HG03175 (cell line): ENCODE results near the gene CHD9.
"Not testable (repeated sequence)": the region's sequence is repeated elsewhere in the genome, so short reads cannot be mapped to it uniquely, and the experiment has no call there.

ENCODE experiments used
- ATAC-seq: cut with Tn5 transposase; IDR thresholded peaks from one replicate; pipeline ENCODE4 v1.9.1; 2021; ENCODE audit warnings: mild to moderate bottlenecking, moderate library complexity; ENCODE audit not compliant: unreplicated experiment

The CHD9 gene

DNA sequence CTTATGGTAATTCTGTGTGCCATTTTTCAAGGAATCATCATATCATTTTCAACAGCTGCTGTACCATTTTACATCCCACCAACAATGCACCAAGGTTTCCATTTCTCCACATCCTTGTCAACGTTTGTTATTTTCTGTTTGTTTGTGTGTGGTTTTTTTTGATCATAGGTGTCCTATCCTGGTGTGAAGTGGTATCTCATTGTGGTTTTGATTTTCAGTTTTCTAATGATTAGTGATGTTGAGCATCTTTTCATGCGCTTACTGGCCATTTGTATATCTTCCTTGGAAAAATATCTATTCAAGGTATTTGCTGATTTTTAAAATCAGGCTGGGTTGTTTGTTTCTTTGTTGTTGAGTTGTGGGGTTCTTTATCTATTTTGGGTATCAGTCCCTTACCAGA lies 15.0 kb downstream of the CHD9 start:
- ATAC-seq = no peak

DNA sequence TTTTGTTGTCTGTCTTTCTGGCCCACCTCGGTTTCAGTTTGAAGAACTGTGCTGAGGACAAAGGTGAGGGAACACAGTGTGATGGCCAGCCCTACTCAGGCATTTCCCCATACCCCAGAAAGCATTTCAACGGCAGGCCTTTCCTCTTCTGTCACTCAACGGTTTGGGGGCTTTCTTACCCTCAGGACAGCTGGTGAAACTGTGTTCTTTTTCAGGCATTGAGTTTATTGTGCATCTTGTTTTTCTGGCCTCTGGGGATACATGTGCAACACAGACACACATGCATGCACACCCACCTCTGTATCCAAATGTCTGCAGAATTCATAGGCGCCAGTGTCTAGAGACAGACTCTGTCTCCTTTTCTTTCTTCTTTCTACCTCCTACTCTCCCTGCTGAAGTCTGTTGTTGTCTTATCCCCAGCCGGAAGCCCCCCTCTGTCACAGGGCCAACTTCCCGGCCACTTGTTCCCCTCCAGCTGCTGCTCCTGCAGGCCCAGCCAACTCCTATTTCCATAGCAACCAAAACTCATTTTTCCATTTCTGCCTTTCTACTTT lies 17.0 kb downstream of the CHD9 start:
- peak; percentile 41 for ATAC-seq

DNA sequence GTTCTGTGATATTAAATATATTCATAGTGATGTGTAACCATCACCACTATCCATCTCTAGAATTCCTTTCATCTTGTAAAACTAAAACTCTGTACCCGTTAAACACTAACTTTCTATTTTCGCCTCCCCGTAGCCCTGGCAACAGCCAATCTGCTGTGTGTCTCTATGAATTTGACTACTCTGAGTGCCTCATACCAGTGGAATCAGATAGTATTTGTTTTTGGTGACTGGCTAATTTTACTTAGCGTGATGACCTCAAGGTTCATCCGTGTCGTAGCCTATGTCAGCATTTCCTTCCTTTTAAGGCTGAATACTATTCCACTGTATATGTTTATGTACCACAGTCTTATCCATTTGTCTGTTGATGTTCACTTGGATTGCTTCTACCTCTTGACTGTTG lies 18.2 kb downstream of the CHD9 start:
- no peak for ATAC-seq

DNA sequence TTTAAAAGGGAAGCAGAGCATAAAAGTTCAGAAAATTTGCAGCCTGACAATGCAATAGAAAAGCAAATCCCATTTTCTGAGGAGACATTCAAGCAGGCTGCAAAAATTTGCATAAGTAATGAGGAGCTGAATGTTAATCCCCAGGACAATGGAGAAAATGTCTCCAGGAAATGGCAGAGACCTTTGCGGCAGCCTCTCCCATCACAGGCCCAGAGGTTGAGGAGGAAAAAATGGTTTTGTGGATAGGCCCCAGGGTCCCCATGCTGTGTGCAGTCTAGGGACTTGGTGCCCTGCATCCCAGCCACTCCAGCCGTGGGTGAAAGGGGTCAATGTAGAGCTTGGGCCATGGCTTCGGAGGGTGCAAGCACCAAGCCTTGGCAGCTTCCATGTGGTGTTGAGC lies 19.5 kb downstream of the CHD9 start:
- ATAC-seq = not testable (repeated sequence)

DNA sequence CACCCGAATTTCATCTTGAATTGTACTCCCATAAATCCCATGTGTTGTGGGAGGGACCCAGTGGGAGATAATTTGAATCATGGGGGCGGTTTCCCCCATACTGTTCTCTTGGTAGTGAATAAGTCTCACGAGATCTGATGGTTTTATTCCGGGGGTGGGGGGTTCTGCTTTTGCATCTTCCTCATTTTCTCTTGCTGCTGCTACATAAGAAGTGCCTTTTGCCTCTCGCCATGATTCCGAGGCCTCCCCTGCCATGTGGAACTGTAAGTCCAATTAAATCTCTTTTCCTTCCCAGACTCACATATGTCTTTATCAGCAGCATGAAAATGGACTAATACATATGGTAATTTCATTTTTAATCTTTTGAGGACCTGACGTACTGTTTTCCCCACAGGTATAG lies 20.7 kb downstream of the CHD9 start:
- ATAC-seq = not testable (repeated sequence)

DNA sequence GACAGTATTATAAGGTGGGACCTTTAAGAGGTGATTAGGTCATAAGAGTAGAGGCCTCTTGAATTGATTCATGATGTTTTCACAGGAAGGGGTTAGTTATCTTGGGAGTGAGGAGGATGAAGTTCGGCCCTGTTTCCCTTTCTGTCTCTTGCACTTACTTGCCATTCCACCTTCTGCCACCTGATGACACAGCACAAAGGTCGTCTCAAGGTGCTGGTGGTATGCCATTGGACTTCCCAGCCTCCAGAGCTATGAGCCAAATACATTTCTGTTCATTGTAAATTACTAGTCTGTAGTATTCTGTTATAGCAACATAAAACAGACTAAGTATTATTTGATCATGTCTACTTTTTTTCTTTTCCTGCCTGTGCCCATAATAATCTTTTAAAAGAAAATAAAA lies 23.5 kb downstream of the CHD9 start:
- ATAC-seq = no peak

DNA sequence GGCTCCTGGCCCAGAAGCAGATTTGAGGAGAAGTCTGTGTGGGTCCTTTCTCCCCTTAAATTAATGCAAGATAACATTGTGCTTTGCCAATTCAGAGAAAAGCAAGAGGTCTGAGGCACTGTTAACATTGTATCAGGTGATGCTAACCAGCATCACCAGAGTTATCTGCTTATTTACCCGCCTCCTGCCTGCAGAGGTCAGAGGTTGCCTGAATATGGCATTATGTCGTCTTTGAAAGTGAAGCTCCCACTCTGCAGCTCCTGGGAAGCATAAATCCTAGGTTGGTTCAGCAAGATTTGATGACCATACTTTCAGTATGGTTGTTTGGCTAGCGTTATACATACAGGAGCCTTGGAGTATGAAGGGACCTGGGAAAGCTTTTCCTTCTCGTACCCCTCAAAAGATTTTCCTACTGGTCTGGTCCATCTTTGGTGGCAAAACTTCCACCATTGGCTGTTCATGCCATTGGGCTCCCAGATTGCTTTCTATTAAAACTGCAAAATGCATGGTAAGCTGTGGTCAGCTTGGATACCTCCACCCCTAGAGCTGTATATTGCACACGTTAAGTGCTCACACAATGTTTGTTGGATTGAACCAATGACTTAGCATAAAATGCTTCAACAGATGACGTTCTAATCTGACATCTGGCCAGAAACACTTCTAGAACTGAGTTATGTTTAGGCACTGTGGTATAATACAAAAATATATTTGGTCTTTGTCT lies 24.1 kb downstream of the CHD9 start:
- no peak for ATAC-seq

DNA sequence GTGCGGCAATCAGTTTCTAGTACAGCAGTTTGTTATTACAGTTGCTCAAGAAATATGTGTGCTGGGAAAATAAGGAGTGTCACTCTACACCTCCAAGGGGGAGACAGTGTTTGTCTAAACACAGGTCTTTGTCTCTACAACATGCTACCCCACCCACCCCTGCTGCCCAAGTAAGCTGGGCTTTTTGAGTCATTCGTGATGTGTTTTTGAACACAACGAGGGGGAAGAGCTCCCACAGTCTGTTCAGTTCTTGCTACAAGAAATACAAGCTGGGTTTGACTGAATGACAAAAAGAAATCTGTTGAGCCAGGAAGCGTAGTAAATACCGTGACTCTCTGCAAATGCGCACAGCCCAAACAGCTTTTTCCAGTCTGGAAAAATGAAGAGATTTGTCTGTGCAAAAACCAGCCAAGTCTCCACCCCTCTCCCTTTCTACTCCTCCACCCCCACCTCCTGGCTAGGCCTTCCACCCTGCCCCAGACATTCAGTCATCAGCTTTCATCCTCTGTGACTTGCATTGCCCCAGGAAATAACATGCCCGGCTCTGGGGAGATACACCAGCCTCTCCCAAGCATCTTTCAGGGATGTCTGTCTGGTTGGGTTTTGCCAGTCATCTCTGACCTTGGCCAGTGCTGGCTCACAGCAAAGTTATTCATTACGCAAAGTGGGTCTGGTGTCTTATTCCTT lies 25.7 kb downstream of the CHD9 start:
- ATAC-seq = no peak

DNA sequence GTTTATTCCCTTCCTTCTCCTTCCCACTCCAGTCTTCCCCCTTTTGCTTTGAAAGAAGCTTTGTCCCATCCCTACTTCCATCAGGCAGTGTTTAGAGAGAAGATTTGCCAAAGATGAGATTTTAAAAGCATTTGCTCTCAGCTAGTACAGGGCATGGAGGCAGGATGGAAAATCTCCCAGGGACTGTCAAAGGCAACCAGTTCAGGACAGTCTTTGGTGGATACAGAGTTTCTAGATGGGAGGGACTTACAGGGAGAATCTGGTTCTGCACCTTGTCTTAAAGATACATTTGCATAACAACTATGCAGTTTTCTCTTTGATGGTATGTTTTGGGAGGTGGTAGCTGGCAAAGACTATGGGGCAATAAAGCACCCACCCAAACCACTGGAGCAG lies 26.2 kb downstream of the CHD9 start:
- no peak for ATAC-seq

DNA sequence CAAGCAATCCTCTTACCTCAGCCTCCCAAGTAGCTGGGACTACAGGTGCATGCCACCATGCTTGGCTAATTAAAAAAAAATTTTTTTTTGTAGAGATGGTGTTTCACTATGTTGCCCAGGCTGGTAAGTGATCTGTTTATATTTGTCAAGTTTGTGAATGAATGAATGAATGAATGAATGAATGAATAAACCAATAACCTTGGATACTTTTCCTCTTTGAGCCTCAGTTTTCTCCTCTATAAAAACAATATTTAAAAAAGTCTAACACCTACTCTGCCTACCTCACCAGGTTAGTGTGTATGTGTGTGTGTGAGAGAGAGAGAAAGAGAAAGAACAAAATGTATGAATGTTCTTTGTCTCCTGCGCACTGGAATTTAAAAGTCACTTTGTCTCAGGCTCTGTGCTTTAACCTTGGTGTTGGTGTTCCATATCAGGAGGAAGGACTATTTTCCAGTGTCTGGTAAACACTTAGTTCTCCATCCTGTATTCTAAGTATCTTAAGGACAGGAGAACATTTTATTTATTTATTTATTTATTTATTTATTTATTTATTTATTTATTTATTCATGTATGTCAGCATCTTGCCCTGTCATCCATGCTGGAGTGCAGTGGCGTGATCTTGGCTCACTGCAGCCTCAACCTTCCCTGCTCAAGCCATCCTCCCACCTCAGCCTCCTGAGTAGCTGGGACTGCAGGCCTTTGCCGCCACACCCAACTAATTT lies 27.1 kb downstream of the CHD9 start:
- ATAC-seq = no peak

DNA sequence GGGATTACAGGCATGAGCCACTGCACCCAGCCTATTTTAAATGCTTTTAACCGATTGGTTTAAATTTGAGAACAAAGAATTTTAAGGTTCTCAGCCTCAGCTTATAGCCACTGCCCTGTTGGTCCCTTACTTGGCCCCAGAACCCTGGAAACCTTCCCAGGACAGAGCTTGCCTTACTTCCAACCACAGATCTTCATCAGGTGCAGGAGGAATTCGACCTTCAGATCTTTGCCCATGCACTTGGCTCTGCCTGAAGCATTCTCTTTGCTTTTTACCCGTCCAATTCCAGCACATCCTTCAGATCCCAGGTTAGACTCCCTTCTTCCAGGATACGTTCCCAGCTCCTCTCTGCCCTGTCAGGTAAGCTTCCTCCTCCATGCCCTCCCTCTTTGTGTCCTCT lies 27.7 kb downstream of the CHD9 start:
- ATAC-seq = no peak

DNA sequence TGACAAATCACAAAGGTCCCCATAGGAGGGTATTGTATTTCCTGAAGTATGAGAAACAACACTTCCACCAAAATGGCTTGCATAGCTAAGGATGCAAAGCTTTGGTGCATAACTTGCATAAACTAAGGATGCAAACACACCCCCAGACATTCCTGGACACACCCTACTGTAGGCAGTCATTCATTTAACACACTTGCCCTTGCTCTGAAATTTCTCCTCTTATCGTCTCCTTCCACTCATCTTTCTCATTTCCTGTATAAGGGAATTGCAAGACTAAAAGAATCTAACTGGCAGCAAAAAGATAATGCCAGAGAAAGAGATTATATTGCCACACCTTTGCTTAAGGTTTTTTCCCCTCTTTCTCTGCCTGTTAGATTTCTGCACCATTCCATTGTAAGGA lies 28.3 kb downstream of the CHD9 start:
- ATAC-seq = no peak

DNA sequence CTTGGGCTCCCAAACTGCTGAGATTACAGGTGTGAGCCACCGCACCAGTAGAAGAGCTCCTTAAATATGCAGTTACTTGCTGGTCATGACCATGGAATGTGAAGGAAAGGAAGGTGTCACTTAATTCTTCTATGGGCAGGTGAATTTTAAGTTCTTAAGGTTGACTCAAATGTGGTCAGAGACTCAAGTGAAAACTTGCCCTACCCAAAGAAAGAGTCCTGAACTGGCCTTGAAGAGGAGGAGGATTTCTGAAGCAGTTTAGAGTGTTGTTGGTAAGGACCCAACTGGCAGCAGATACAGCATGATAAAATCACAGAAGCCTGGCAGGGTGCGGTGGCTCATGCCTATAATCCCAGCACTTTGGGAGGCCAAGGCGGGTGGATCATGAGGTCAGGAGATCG lies 29.4 kb downstream of the CHD9 start:
- ATAC-seq = no peak

DNA sequence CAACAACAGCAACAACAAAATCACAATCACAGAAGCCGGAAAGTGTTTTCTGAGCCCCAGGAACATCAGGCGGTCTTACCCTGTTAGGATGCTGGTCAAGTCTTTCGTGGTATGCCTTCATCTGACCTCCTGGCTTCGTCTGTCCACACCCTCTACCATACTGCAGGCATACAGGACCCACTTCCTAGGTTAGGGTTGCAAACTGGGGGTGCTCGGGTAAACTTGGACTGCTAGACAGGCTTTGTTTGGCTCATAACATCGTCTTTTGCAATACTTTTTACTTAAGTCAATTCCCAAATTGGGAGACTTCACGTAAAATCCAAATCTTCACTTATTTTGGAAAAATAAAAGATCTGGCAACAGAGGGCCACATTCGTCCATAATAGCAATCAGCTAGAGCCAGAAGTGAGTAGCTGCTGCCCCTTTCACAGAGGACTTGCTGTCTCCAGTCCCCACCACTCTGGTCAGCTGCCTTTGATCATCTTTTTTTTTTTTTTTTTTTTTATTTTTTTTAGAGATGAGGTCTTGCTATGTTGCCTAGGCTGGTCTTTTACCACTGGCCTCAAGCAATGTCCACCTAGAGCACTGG lies 30.0 kb downstream of the CHD9 start:
- ATAC-seq = no peak

DNA sequence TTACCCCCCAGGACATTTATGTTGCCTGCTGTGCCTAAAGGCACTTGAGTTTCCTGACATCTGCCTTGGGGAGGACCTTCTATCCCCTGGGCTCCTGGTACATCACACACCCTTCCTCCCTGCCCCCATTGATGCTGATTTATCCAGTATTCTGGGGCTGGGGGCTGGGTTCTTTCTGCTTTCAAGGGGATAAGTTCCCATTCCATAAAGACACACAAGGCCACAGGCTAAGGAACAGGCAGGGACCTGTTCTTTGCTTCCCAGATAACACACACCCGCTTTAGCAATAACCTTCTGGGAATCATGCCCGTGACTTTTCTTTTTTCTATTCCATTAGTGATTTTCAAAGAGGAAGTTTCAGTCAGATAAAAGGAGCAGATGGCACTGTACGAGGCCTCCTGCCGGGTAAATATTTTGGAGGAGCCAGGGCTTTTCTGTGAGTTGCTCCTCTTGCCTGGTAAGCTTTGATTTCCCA lies 30.6 kb downstream of the CHD9 start:
- no peak for ATAC-seq

DNA sequence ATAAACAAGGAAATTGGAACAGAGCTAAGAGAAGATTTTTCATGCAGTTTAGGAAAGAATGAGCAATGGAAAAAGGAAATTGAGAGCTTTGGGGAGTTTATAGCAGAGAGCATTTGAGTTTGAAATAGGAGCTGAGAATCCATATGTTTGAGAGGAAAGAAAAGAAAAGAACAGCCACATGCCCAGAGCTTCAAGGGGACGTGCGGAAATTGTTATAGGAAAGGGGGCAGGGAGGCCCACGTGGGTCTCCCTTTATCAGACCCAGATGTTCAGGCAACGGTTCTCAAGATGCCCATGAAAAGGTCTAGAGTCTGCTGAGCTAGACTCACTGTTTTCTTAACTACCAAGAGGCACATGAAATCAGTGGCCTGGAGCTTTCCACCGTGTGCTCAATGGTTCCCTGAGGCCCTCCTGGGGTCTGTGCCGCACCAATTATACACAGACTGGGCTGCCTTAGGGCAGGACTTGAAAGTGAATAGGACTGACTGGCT lies 31.2 kb downstream of the CHD9 start:
- ATAC-seq = no peak

DNA sequence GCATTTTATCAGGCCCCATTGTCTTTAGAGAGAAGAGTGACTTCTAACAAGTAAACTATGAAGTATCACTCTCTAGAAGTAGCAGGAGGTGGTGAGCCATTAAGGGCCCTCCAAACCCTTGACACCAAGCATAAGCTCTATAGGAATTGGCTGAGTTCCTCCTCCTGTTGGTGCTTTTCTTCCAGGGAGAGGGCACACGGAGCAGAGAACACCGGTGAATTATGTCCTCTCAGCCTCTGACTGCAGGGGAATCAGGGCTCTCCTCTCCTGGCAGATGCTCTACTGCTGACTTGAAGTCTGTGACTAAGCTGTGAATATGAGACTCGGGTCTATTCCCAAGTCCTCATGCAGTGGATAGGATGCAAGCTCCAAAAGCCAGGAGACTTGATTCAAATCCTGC lies 32.3 kb downstream of the CHD9 start:
- no peak for ATAC-seq

DNA sequence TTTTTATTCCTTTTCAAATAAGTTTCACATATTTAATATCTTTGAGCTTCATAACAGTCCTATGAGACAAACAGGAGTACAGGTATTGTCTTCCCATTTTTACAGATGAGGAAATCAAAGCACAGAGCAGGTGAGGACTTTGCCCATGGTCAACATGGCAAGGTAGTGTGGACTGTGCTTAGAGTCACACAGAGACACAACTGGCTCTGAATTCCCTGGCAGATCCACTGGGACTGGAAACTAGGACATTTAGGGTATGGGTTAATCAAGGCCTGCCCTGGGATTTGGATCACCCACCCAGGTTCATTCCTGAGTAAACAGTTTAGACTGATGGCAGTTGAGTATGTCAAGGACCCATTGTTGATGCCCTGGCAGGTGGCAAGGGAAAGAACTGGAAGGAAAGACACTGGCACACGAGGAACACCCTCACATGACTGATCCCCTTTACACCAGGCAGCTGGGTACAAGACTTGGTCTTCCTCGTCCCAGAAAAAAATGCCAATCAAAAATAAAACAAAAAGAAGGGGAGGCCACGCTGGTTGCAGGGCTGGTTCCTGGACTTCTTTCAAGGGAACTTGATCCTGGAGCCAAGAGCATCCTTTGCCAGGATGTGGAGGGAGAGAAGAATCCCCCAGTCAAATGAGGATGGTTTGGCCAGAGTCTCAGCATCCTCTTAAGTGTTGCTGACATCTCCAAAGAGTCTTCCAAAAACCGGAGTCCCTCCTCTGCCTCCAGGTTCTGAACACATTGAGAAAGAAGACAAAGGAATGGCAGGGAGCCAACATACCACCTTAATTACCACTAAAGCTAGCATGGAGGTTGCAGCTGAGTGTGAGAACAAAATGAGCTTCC lies 34.9 kb downstream of the CHD9 start:
- ATAC-seq = no peak

DNA sequence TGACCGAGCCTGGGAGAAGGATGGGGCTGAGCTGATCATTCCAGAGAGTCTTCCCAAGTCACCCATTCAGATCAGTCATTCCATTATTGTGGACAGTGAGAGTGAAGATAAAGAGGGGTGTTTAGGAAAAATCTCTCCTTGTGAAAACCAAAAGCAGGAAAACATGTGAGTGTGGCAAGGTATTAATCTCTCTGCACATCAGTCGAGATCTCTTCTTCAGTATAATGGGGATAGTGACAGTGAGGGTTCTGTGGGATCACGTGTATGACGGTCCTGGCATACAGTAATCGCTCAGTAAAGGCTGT lies 35.4 kb downstream of the CHD9 start:
- no peak for ATAC-seq

DNA sequence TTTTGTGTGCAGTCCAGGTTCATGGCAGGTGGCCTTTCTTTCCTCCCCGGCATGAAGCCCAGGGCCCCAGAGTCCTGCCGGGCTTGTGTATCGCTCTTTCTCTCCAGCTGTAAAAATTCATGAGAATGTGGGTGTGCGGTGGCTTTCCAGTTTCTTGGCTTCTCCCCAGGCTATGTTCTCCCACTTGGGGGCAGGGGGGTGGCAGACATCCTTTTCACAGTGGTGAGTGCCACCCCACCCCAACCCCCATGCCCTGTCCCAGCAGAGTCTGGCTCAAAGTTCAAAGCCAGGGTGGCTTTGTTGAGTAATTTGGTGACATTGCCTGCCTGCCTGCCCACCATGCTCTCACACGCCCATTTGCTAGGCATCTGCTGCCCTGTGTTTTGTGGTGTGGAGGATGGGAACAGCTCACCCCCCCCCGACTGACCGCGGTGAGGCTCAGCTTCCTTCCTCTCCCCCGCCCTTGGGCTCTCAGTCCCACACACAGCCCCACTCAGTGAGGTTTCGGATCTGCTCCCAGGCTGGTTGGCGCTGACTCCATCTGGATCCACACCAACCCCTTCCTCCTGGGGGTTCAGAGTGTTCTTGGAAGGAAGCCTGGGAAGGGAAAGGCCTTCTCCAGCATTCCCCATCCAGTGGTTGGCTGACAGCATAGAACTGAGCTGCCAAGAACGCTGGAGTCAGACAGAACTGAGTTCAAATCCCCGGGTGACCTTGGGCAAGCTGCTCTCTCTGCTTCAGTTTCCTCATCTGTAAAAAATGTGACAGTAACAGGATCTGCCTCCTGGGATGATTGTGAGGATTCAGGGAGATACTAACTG lies 36.0 kb downstream of the CHD9 start:
- peak; percentile 67 for ATAC-seq
